Erythroblast (primary cell): ENCODE measurements around the gene UBE2O.

ENCODE experiments used
- GATA1 ChIP-seq: IDR thresholded peaks from 2 replicates; pipeline ENCODE4 v1.6.1; 2011; ENCODE audit warnings: low read depth, mild to moderate bottlenecking, control low read depth, low read length, moderate library complexity
- POLR2A ChIP-seq: IDR thresholded peaks from 2 replicates; pipeline ENCODE4 v1.6.1; 2011; ENCODE audit warnings: mild to moderate bottlenecking, low read length

- TF ChIP-seq POLR2A (no peak), GATA1 (no peak)
Observed at GRCh38 chr17:76447931-76448652, 4.9 kb downstream of the UBE2O start.
